Upper lobe of right lung (tissue), 1 donor: ENCODE data around the gene MFSD6L. TPM values are rescaled to one million over a fixed set of nuclear protein-coding genes. Genes with fewer than 3 reads are reported as not detected.
"Not testable (repeated sequence)": the region's sequence is repeated elsewhere in the genome, so short reads cannot be mapped to it uniquely, and the experiment has no call there.

ENCODE experiments used
- ATAC-seq: fragments of 200-7000 bp; cut with Tn5 transposase; one replicate; pipeline ENCODE4 v1.9.1; 2020; ENCODE audit warnings: mild to moderate bottlenecking, moderate library complexity
- DNase-seq: peaks from one replicate; pipeline ENCODE4 v3.0.0-alpha.2; 2020
- H3K27ac ChIP-seq: fragments of 200-600 bp; one replicate; pipeline ENCODE4 v1.8.0; 2022
- H3K27me3 ChIP-seq: fragments of 200-600 bp; one replicate; pipeline ENCODE4 v1.8.0; 2022; ENCODE audit warnings: mild to moderate bottlenecking
- H3K36me3 ChIP-seq: fragments of 200-600 bp; one replicate; pipeline ENCODE4 v1.8.0; 2022
- H3K4me1 ChIP-seq: fragments of 200-600 bp; one replicate; pipeline ENCODE4 v1.8.0; 2022
- H3K4me3 ChIP-seq: fragments of 200-600 bp; one replicate; pipeline ENCODE4 v1.8.0; 2022; ENCODE audit warnings: mild to moderate bottlenecking
- H3K9me3 ChIP-seq: fragments of 200-600 bp; one replicate; pipeline ENCODE4 v1.8.0; 2022
- CTCF ChIP-seq: fragments of 200-600 bp; IDR thresholded peaks from one replicate; pipeline ENCODE4 v1.8.0; 2022; ENCODE audit warnings: antibody characterized with exemption
- intact Hi-C: fragments of 100-400 bp; cut with DNase I; formaldehyde crosslinking; loops from one replicate; pipeline ENCODE4 v1.11.0; 2022
- total RNA-seq: library from RNA; stranded (reverse); fragmentation: NEBNext Ultra II Directional; extraction: Animal tissue kit (Norgen Biotek cat#: 25700); gene quantifications from one replicate; pipeline ENCODE4 v1.2.1, GENCODE V29; 2021
- donor health status: DM: no; HTN: yes; CAD: no; lungs with severe emphysema.

The MFSD6L gene
- total RNA-seq, 1 donor from 2014 or later = 0.41 TPM

- ATAC-seq = peak; percentile 73
- Histone ChIP-seq H3K9me3 (no peaks in the 10 kb centered on the region), H3K4me3 (no peak overlapping the region), H3K4me1 (no peaks in the 10 kb centered on the region), H3K36me3 (no peaks in the 10 kb centered on the region), H3K27ac (no peak overlapping the region), H3K27me3 (peaks cover 5% of the 10 kb centered on the region)
- no peak for TF ChIP-seq CTCF
- no peak for DNase-seq
- intact Hi-C loops = no loop called here
Measured at GRCh38 chr17:8806926-8807550, 7.9 kb upstream of the MFSD6L start.

GRCh38 chr17:8806253-8806925 lies 7.2 kb upstream of the MFSD6L start:
- Histone ChIP-seq H3K9me3 (no peaks in the 10 kb centered on the region), H3K27me3 (peaks cover 8% of the 10 kb centered on the region), H3K27ac (no peak overlapping the region), H3K36me3 (no peaks in the 10 kb centered on the region), H3K4me3 (no peak overlapping the region), H3K4me1 (no peaks in the 10 kb centered on the region)
- ATAC-seq (no peak), DNase-seq (no peak)
- intact Hi-C loops = no loop called here
- TF ChIP-seq CTCF = no peak

GRCh38 chr17:8805396-8805795 lies 6.2 kb upstream of the MFSD6L start:
- H3K36me3 ChIP-seq, H3K9me3 ChIP-seq, intact Hi-C loops, DNase-seq, ATAC-seq, H3K27me3 ChIP-seq, H3K4me1 ChIP-seq, H3K4me3 ChIP-seq, H3K27ac ChIP-seq: not testable (repeated sequence)

- no peak for DNase-seq
- no peak for ATAC-seq
- Histone ChIP-seq H3K4me1 (no peaks in the 10 kb centered on the region), H3K9me3 (no peaks in the 10 kb centered on the region), H3K27me3 (peaks cover 12% of the 10 kb centered on the region), H3K36me3 (no peaks in the 10 kb centered on the region), H3K27ac (no peak overlapping the region), H3K4me3 (no peak overlapping the region)
- intact Hi-C loops = no loop called here
- TF ChIP-seq CTCF = no peak
Measured at GRCh38 chr17:8803531-8804420, 4.6 kb upstream of the MFSD6L start.

GRCh38 chr17:8801135-8801840 lies 2.1 kb upstream of the MFSD6L start:
- Histone ChIP-seq H3K9me3 (no peaks in the 10 kb centered on the region), H3K27me3 (peaks cover 19% of the 10 kb centered on the region), H3K27ac (no peak overlapping the region), H3K36me3 (no peaks in the 10 kb centered on the region), H3K4me3 (no peak overlapping the region), H3K4me1 (no peaks in the 10 kb centered on the region)
- no peak for TF ChIP-seq CTCF
- DNase-seq (no peak), ATAC-seq (no peak)
- intact Hi-C loops = no loop called here
